ENCODE data around the gene VENTX. TPM values are rescaled to one million over a fixed set of nuclear protein-coding genes. Genes with fewer than 3 reads are reported as not detected.

Gene VENTX, protein sequence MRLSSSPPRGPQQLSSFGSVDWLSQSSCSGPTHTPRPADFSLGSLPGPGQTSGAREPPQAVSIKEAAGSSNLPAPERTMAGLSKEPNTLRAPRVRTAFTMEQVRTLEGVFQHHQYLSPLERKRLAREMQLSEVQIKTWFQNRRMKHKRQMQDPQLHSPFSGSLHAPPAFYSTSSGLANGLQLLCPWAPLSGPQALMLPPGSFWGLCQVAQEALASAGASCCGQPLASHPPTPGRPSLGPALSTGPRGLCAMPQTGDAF
- polyA plus RNA-seq (ENCODE audit: insufficient read length in 4 of 4): under 1 TPM; 0.06 to 0.24 (median 0.18) TPM

DNA sequence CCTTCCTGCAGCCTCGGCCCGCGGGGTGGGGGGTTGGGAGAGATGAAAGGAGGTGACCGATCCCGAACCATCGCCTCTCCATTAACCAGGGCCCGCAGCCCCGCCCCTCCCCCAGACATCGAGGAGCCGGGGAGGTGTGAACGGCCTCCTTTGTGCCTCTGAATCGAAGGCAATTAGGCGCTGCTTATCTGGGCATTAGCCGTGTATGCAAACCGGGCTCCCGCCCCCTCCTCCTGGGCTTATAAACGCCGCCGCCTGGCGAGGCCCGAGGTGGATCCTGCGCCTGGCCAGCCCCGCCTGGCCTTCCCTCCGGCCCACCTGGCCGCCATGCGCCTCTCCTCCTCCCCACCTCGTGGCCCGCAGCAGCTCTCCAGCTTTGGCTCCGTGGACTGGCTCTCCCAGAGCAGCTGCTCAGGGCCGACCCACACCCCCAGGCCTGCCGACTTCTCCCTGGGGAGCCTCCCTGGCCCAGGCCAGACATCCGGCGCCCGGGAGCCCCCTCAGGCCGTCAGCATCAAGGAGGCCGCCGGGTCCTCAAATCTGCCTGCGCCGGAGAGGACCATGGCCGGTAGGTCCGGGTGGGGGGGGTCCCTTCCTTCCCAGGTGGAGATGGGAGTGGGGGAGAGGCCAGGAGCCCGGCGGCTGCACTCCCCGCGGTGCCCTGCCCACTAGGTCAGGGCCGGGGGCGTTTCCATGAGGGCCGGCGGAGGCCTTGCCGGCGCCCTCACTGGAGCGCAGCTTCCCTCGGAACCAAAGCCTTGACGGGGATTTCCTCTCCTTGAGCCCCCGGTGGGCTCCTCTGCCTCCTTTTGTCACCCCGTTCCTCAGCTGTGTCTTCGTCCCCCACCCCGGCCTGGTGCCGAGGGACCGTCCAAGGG lies at the start of gene VENTX:
TSS of gene VENTX (plus strand) at position 268 of the 878 bp plus-strand sequence. CDS start at position 328, 60 bp downstream.
- DNase-seq (ENCODE audit: low read depth in 4 of 4, low spot score in 3 of 4): no peak

DNA sequence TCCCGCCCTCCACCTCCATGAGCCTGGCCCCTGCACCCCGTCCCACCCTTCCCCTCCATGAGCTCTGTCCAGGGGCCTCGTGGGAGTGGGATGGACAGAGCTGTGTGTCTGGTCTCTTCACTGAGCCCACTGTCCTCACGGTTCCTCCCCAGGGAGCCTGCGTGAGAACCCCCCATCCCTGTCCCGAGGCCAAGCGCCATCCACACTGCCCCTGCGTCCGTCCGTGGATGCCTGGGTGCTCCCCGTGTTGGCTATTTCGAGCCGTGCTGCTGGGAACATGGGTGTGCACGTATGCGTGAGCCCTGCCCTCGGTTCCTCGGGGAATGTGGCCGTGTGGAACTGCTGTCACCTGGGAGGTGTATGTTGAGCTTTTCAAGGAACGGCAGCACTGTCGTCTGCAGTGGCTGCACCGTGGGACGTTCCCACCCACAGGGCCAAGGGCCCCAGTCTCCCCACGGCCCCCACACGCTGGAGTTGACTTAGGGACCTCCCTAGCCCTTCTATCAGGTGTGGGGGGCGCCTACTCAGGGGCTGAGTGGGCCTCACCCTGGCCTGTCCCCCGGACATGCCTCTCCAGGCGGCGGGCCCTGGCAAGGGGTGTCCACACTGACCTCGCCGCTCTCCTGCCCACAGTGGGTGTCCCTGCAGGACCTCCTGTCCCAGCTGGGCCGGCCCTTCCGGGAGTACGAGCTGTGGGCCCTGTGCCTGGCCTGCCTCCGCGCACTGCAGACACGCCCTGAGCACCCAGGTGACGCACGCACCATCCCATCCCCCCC lies 49.6 kb upstream of the VENTX start:
- no peak for DNase-seq (ENCODE audit: low read depth in 4 of 4, low spot score in 3 of 4)

DNA sequence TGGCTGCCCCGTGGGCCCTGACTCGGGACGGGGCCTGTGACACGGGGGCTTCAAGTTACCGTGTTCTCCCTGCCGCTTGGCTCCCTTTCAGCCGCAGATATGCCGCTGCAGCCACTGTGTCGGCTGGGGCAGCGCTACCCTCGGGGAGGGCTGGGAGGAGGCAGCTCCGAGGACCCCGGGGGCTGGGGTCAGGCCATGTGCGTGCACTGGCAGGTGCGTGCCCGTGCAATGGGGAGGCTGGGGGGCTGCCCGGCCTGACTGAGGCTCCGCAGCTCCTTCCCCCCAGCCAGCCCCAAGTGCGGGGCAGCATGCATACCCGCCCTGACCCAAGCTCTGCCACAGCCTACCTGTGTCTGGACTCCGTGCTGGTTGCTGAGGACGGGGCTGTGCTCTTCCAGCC lies 48.4 kb upstream of the VENTX start:
- no peak for DNase-seq (ENCODE audit: low read depth in 4 of 4, low spot score in 3 of 4)

DNA sequence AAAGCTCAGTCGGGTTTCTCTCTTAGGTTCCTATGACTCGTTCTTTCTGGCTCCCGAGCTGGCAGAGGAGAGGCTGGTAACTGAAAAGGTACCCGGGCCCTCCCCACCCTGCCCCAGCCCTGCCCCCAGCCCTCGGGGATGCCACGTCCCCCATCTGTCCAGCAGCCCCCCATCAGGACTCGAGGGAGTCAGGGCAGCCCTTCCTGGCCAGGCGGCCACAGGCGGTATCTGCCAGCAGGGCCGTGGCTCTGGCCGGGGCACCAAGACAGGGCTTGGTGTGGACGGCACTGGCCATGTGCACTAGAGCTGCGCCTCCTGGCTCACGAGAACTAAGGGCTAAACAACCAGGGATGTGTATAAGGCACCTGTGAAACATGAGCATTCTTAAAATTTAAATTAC lies 47.9 kb upstream of the VENTX start:
- DNase-seq (ENCODE audit: low read depth in 4 of 4, low spot score in 3 of 4): no peak

DNA sequence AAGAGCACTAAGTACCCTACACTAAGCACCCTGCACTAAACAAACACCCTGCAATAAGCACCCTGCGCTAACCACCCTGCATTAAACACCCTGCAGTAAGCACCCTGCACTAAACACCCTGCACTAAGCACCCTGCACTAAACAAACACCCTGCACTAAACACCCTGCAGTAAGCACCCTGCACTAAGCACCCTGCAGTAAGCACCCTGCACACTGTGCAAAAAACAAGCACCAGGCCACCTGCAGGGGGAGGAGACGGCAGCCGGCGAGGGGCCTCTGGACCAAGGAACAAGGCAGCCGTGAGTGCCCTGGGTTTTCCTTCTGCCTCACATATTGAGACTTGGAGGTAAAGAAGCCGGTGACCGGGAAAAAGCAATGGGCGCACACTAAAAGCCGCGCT lies 47.4 kb upstream of the VENTX start:
- DNase-seq (ENCODE audit: low read depth in 4 of 4, low spot score in 3 of 4): no peak

DNA sequence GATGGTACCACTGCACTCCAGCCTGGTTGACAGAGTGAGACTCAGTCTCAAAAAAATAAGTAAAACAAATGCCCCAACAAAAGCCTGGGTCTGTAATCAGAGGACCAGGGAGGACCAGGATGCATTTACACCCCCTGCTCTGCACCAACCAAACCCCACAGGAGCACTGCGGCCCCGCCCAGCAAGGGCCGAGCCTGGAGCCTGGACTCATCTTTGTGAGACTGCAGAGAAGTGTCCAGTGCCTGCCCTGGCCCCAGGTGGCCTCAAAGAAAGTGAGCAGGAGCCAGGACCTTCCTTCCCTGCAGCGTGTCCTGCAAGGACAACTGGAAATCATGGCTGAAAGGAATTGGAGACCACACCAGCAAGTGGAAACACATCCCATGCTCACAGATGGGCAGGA lies 46.0 kb upstream of the VENTX start:
- DNase-seq (ENCODE audit: low read depth in 4 of 4, low spot score in 3 of 4): no peak

DNA sequence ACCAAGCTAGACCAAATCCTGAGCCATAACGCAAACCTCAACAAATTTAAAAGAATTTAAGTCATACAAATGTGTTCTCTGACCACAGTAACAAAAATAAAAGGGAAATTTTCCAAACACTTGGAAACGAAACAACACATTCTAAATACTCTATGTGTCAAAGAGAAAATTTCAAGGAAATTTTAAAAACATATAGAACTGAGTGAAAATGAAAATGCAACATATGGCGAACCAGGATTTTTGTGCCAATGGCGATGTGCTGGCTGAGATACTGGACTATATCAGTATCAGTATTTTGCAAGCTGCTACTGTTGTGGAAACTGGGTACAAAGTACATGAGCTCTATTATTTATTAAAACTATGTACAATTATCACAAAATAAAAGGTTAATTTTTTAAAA lies 43.5 kb upstream of the VENTX start:
- no peak for DNase-seq (ENCODE audit: low read depth in 4 of 4, low spot score in 3 of 4)

DNA sequence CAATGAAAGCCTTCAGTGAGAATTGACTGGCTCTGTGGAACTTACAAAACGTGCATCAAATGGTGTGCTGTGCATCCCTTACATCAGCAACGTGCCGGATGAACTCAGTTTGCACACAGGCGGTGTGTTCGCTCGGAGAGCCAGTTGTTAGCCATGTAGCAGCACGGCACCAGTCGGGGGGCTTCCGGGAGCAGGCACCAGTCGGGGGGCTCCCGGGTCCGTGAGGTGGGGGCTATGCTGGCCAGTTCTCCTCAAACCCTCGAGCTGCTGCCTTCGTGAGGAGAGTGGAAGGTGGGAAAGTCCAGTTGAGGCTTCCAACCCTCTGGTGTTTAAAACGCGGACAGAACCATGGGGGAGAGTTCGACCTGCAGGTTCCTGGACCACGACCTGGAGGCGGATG lies 42.6 kb upstream of the VENTX start:
- no peak for DNase-seq (ENCODE audit: low read depth in 4 of 4, low spot score in 3 of 4)

DNA sequence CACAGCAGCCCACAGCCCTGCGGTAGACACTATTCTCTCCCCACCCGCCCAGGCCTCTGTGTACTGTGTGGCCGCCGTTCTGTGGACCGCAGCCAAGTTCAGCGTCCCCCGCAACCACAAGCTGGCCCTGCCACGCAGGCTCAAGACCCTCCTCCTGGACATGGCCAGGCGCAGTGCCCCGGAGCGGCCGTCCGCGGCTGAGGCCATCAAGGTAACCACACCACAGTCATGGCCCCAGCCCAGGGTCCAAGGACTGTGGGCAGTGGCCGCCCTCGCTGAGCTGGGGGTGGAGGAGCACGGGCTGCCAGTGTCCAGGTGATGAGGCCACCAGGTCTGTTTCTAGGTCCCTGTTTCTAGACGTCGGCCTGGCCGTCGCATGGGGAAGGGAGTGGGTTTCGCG lies 42.0 kb upstream of the VENTX start:
- no peak for DNase-seq (ENCODE audit: low read depth in 4 of 4, low spot score in 3 of 4)

DNA sequence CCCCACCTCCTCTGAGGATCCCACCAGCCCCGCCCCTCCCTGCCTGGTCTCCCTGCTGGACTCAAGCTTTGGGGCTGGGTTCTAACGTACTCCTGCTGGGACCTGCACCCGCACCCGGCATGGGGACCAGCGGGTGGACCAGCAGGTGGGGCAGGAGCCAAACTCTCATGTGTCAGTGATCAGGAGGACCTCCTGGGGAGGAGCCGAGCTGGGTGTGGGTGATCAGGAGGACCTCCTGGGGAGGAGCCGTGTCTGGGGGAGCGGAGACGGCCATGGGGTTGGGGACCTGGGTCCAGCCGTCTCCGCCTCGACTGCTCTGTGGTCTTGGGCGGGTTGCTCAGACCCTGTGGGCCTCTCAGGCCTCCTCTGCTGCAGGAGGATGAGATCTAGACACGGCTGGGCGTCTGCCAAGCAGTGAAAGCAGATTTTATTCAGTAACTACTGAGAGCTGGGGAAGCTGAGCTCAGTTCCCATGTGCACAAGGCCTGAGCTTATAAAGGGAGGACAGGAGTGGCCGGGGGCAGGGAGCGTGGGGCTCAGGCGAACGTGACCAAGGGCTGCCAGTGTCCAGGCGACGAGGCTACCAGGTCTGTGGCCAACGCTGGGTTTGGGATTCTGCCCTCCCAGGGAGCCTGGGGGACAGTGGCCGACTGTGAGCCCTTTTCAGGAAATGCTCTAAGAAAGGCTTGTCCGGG lies 41.3 kb upstream of the VENTX start:
- no peak for DNase-seq (ENCODE audit: low read depth in 4 of 4, low spot score in 3 of 4)

DNA sequence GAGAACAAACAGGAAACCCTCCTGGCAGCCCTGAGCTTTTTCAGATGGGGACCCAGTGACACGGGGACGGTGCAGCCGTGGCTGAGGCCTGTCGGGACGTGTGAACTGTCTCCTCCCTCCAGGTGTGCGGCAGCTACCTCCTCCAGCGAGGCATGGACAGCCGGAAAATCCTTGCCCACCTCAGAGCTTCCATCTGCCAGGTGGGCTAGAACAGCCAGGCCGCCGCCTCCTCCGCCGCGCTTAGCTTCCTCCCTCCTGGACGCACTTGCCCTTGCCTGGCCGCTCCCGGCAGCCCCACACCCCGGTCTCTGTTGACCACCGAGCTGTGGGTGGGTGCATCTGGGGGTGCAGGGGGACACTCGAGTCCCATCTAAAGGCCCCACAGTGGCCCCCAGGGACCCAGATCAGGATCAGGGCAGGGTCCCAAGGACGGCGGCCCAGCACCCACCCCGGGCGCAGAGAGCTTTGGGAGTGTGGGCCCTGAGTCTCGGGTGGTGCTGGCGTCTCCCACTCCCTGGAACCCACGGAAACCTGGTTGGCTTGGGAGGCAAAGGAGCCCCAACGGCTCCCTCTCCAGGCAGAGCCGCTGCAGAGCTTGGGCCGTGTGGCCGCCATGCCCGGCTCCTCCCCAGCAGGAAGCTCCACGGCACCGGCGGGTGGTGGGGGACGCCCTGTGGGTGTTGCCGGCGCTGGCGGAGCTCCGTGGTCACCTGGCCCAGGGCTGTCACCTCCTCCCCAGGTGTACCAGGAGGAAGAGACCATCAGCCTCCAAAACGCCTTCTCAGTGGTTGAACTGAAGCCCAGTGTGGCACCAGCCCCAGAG lies 40.5 kb upstream of the VENTX start:
- no peak for DNase-seq (ENCODE audit: low read depth in 4 of 4, low spot score in 3 of 4)

DNA sequence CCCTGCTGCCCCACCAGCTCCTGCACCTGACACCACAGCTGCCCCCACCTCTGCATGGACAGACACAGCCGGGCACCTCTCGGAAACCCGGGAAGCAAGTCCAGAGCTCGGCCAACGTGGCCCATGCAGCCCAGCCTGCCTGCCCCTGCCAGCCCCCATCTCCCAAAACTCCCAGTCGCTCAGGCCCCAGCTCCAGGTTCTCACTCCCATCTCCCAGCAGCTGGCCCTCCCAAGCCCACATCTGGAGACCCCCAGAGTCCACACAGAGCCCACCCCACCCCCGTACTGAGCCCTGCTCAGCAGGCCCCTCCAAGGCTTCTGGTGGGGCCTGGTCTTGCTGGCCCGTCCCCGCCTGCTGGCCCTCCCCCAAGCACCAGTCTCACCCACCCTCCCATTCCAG lies 39.9 kb upstream of the VENTX start:
- DNase-seq (ENCODE audit: low read depth in 4 of 4, low spot score in 3 of 4): no peak

DNA sequence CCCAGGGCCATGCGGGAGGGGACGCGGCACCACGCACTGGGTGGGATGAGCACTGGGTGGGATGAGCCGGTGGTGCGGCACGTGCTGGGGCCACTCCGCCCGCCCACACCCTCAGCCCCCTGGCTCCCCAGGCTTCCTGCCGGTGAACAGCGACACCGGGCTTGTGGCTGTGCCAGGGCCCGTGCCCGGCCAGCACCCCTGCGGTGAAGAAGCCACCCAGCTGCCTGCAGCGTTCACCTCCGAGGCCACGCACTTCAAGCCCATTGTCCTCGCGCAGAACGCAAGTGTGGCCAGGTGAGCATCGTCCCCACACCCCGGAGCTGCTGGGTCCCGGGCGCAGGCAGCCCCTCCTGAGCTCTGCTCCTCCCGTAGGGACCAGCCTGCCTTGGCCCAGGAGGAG lies 39.4 kb upstream of the VENTX start:
- no peak for DNase-seq (ENCODE audit: low read depth in 4 of 4, low spot score in 3 of 4)

DNA sequence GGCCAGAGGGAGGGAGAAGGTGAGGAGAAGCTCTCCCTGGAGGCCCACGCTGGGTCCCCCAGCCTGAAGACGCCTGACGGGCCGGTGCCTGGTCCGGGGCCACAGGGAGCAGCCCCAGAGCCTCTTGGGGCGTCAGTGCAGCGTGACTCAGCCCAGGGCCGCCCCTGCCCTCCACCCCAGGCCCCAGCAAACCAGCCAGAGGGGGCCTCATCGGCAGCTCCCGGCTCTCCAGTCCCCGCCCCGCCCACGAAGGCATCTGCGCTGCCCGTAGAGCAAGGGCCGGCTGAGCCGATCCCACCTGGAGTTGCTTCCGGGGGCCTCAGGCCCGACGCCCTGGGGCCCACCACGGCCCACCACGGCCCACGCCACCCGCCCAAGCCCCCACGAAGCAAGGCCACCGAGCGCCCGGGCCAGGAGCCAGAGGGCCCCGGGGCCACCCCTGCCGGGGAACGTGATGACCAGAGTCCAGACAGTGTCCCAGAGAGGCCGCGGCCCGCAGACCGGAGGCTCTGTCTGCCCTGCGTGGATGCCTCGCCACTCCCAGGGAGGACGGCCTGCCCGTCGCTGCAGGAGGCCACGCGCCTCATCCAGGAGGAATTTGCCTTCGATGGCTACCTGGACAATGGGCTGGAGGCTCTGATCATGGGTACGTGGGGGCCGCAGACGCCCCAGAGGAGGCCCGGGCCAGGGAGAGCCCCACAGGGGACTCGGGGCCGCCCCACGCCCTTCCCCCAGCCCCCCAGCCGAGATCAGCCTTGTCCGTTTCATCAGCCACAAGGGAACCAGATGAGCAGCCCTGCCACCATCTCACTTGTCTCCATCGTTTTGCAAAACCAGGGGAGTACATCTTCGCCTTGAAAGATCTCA lies 38.8 kb upstream of the VENTX start:
- no peak for DNase-seq (ENCODE audit: low read depth in 4 of 4, low spot score in 3 of 4)

DNA sequence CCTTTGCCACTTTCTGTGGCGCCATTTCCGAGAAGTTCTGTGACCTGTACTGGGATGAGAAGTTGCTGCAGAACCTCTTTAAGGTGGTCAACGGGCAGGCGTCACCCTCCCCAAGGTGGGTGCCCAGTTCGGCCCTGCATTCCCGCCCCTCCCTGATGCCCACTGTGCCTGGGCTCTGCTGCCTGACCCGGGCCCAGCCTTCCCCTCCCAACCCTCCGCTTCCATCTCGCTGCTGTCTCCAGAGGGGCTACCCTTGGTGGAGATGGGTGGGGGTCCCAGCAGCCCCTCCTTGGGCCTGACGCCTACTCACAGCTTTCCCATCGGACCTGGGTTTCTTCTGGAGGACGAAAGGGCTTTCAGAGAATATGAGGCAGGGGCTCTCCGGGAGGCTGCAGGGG lies 38.2 kb upstream of the VENTX start:
- DNase-seq (ENCODE audit: low read depth in 4 of 4, low spot score in 3 of 4): no peak

DNA sequence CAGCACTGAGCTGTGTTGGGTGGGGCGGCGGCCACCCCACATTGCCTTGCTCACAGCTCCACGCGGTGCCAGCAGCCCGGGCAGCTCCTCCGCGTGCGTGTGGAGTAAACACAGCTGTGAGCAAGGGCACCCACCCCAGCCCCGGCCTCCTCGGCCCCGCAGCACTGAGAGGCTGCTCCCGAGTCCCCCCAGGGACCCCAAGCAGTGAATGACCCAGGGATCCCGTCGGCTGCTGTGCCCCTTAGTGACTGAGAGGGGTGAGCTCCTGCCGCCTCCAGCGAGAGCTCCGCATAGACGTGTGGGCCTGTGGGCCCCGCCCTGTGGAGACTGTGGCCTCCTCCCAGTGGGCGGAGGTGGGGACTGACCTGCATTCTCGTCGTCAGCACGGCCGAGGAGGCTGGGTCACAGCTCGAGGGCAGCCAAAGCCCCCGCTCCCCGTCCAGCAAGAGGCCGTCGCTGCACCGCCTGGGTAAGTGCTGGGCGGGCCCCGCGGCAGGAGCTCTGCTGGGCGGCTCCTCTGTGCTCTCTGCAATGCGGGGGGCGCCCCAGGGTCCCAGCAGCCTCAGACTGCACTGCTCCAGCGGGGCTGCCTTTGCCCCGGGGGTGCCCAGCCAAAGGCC lies 37.6 kb upstream of the VENTX start:
- DNase-seq (ENCODE audit: low read depth in 4 of 4, low spot score in 3 of 4): no peak

DNA sequence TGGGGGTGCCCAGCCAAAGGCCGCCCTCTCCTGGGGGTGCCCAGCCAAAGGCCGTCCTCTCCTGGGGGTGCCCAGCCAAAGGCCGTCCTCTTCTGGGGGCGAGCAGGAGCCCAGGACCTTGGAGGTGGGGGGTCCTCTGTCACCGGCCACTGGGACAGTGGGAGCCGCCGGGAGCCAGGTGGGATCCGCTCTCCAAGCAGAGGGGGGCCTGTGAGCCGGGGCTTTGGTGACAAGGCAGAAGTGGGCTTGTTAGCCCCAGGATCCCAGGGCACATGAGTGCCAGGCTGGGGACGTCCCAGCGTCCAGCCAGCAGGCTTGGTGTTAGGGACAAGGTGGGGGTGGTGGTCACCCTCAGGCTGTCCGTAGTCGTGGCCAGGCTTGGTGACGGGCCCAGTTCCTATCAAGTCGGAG lies 37.0 kb upstream of the VENTX start:
- DNase-seq (ENCODE audit: low read depth in 4 of 4, low spot score in 3 of 4): no peak

DNA sequence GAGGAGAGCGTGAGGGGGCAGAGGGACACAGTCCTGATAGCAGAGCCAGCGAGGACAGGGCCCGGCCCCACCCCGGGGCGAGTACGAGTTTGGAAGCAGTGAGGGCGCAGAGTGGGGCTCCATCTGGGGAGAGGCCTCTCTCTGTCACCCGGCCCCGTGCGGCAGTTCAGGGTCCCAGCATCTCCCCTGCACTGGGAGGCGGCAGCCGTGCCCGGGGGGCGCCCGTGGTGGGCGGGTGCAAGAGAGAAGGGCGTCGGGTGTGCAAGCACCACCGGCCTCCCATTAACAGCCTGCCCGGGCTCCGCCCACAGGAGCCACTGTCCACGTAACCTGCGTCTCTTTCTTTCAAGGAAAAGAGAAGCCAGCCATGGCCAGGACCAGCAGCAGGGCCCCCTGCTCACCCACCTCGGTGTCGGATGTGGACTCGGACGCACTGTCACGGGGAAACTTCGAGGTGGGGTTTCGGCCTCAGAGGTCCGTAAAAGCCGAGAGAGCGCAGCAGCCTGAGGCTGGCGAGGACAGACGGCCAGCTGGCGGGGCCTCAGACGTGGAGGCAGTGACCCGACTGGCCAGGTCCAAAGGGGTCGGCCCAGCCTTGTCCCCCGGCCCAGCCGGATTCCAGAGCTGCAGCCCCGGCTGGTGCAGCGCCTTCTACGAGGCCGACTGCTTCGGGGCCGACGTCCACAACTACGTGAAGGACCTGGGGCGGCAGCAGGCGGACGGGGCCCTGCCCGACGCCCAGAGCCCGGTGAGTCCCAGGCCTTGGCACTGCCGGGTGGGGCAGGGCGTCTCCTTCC lies 36.3 kb upstream of the VENTX start:
- no peak for DNase-seq (ENCODE audit: low read depth in 4 of 4, low spot score in 3 of 4)
